Measurements from ENCODE around the gene AK5.

The AK5 gene

GRCh38 chr1:77281491-77282186 lies at the start of gene AK5:
Gene AK5, plus strand, starts transcription at chr1:77282019. Its CDS starts 295 bp downstream, at chr1:77282314.
- DNase-seq (ENCODE audit: low read depth), result peak; percentile 46

GRCh38 chr1:77232829-77233228 lies 49.0 kb upstream of the AK5 start:
- no peak for DNase-seq (ENCODE audit: low read depth)

- DNase-seq (ENCODE audit: low read depth), result no peak
These were observed 47.7 kb upstream of the AK5 start for GRCh38 chr1:77234096-77234495.

GRCh38 chr1:77234943-77235342 lies 46.9 kb upstream of the AK5 start:
- DNase-seq (ENCODE audit: low read depth), result no peak

- DNase-seq (ENCODE audit: low read depth), result no peak
These were observed 43.4 kb upstream of the AK5 start for GRCh38 chr1:77238462-77238861.

- DNase-seq (ENCODE audit: low read depth), result no peak
These were observed 42.5 kb upstream of the AK5 start for GRCh38 chr1:77239311-77239710.

GRCh38 chr1:77245830-77246229 lies 36.0 kb upstream of the AK5 start:
- no peak for DNase-seq (ENCODE audit: low read depth)

- DNase-seq (ENCODE audit: low read depth), result no peak
These were observed 31.7 kb upstream of the AK5 start for GRCh38 chr1:77250126-77250525.

GRCh38 chr1:77253211-77253610 lies 28.6 kb upstream of the AK5 start:
- DNase-seq (ENCODE audit: low read depth), result no peak

GRCh38 chr1:77263708-77264107 lies 18.1 kb upstream of the AK5 start:
- no peak for DNase-seq (ENCODE audit: low read depth)

GRCh38 chr1:77265180-77265579 lies 16.6 kb upstream of the AK5 start:
- no peak for DNase-seq (ENCODE audit: low read depth)

- no peak for DNase-seq (ENCODE audit: low read depth)
These were observed 14.8 kb upstream of the AK5 start for GRCh38 chr1:77267035-77267434.

GRCh38 chr1:77271852-77272580 lies 9.8 kb upstream of the AK5 start:
- DNase-seq (ENCODE audit: low read depth), result no peak

GRCh38 chr1:77273891-77274290 lies 7.9 kb upstream of the AK5 start:
- no peak for DNase-seq (ENCODE audit: low read depth)

GRCh38 chr1:77275194-77275593 lies 6.6 kb upstream of the AK5 start:
- DNase-seq (ENCODE audit: low read depth), result no peak

GRCh38 chr1:77276941-77277340 lies 4.9 kb upstream of the AK5 start:
- no peak for DNase-seq (ENCODE audit: low read depth)

GRCh38 chr1:77279929-77280328 lies 1.9 kb upstream of the AK5 start:
- DNase-seq (ENCODE audit: low read depth), result no peak

- no peak for DNase-seq (ENCODE audit: low read depth)
These were observed 857 bp upstream of the AK5 start for GRCh38 chr1:77280962-77281361.

- DNase-seq (ENCODE audit: low read depth), result no peak
These were observed 507 bp downstream of the AK5 start for GRCh38 chr1:77282187-77282865.

- no peak for DNase-seq (ENCODE audit: low read depth)
These were observed 1.2 kb downstream of the AK5 start for GRCh38 chr1:77282866-77283539.

- no peak for DNase-seq (ENCODE audit: low read depth)
These were observed 2.0 kb downstream of the AK5 start for GRCh38 chr1:77283701-77284425.

- no peak for DNase-seq (ENCODE audit: low read depth)
These were observed 5.7 kb downstream of the AK5 start for GRCh38 chr1:77287535-77287934.

All from activated T-cell treated with anti-CD3 and anti-CD28 coated beads for 24 hours (primary cell).